GM12878 (cell line): ENCODE measurements around the gene ESR2.

Source experiments
- BCL11A ChIP-seq: IDR thresholded peaks from 2 replicates; pipeline ENCODE4 v1.6.1; 2011; ENCODE audit warnings: low read depth, low read length
- FOS ChIP-seq: IDR thresholded peaks from 3 replicates; pipeline ENCODE4 v1.6.1; 2011; ENCODE audit warnings: borderline replicate concordance; ENCODE audit not compliant: insufficient read length; ENCODE audit errors: extremely low read depth
- GATAD2B ChIP-seq: fragments of 450-650 bp; conservative IDR thresholded peaks from 2 replicates; pipeline ENCODE4 v1.6.1; 2017; ENCODE audit warnings: low read depth, mild to moderate bottlenecking, moderate library complexity
- MXI1 ChIP-seq: fragments of 150-350 bp; IDR thresholded peaks from 2 replicates; pipeline ENCODE4 v1.6.1; 2011; ENCODE audit warnings: low read depth, mild to moderate bottlenecking, inconsistent platforms, low read length, improper control_type of control experiment
- NFYB ChIP-seq: IDR thresholded peaks from 2 replicates; pipeline ENCODE4 v1.6.1; 2011; ENCODE audit warnings: low read depth, mild to moderate bottlenecking, low read length, improper control_type of control experiment, moderate library complexity; ENCODE audit not compliant: insufficient read depth
- SMC3 ChIP-seq: IDR thresholded peaks from 2 replicates; pipeline ENCODE4 v1.6.1; 2011; ENCODE audit warnings: low read length, improper control_type of control experiment, borderline replicate concordance
- TF ChIP-seq, protein P1 (sequence below), 3 experiments: IDR thresholded peaks in 2 of 3; conservative IDR thresholded peaks in 1 of 3; 2 replicates each; pipeline ENCODE4 v1.5.1; 2011; ENCODE audit warnings: low read depth in 3 of 3, low read length in 3 of 3, mild to moderate bottlenecking in 3 of 3, control low read depth in 2 of 3, moderate library complexity in 2 of 3, inconsistent platforms in 1 of 3, mixed read lengths in 1 of 3; ENCODE audit not compliant: control insufficient read depth in 2 of 3, insufficient read depth in 1 of 3; ENCODE audit errors: extremely low read depth in 1 of 3

GRCh38 chr14:64215274-64215673 lies 78.9 kb downstream of the ESR2 start:
- TF ChIP-seq SMC3 (no peak), MXI1 (no peak), BCL11A (no peak), FOS (no peak), GATAD2B (no peak), NFYB (no peak)
- TF ChIP-seq, protein P1, sequence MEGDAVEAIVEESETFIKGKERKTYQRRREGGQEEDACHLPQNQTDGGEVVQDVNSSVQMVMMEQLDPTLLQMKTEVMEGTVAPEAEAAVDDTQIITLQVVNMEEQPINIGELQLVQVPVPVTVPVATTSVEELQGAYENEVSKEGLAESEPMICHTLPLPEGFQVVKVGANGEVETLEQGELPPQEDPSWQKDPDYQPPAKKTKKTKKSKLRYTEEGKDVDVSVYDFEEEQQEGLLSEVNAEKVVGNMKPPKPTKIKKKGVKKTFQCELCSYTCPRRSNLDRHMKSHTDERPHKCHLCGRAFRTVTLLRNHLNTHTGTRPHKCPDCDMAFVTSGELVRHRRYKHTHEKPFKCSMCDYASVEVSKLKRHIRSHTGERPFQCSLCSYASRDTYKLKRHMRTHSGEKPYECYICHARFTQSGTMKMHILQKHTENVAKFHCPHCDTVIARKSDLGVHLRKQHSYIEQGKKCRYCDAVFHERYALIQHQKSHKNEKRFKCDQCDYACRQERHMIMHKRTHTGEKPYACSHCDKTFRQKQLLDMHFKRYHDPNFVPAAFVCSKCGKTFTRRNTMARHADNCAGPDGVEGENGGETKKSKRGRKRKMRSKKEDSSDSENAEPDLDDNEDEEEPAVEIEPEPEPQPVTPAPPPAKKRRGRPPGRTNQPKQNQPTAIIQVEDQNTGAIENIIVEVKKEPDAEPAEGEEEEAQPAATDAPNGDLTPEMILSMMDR (IDR thresholded peaks at IDR 0.05 in 2 of 3, conservative IDR thresholded peaks at IDR 0.05 in 1 of 3; ENCODE audit: control insufficient read depth in 2 of 3, extremely low read depth in 1 of 3, insufficient read depth in 1 of 3, low read depth in 3 of 3, low read length in 3 of 3): no peak
